Measurements from ENCODE around the gene SLC22A3. TPM values are rescaled to one million over a fixed set of nuclear protein-coding genes. Genes with fewer than 3 reads are reported as not detected.

SLC22A3 gene
- total RNA-seq, 1 experiment from 2014 or later = 0.09 TPM

DNA sequence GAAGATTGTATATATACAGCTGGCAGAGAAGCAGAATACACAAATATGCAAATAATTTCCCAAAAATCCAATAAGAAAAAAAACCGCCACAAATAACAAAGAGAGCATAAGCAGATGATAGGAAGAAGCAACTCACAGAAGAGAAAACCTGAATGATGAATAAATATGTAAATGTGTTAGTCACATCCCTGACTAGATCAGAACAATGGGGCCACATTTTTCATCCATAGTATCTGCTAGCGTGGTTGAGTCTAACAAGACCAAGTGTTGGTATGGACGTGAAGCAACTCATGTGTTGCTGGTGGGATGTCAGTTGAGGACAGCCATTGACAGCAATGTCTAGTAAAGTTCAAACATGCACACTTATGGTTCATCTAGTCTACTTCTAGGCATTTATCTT, 3.9 kb upstream of the SLC22A3 start:
- BruUV-seq (replicated peaks) = no TSS peak
- no peaks in the 10 kb centered on the region for H3K9me3 Mint-ChIP-seq (ENCODE audit: unreplicated experiment)
- no peaks in the 10 kb centered on the region for H3K27me3 Mint-ChIP-seq (ENCODE audit: insufficient read depth, unreplicated experiment)
- DNase-seq (ENCODE audit: unreplicated experiment) = no peak
- TF ChIP-seq CTCF (IDR thresholded peaks at IDR 0.05; ENCODE audit: unreplicated experiment) = no peak
- ChIA-PET POLR2A (no interaction called here), CTCF (no interaction called here)
- no peak overlapping the region for H3K4me3 Mint-ChIP-seq (ENCODE audit: unreplicated experiment)
- intact Hi-C loops (cut with micrococcal nuclease) = no loop called here
- H3K27ac Mint-ChIP-seq (ENCODE audit: low read depth, unreplicated experiment) = no peak overlapping the region
- H3K4me1 Mint-ChIP-seq (ENCODE audit: insufficient read depth, unreplicated experiment) = no peaks in the 10 kb centered on the region
- H3K36me3 Mint-ChIP-seq (ENCODE audit: insufficient read depth, unreplicated experiment) = no peaks in the 10 kb centered on the region

DNA sequence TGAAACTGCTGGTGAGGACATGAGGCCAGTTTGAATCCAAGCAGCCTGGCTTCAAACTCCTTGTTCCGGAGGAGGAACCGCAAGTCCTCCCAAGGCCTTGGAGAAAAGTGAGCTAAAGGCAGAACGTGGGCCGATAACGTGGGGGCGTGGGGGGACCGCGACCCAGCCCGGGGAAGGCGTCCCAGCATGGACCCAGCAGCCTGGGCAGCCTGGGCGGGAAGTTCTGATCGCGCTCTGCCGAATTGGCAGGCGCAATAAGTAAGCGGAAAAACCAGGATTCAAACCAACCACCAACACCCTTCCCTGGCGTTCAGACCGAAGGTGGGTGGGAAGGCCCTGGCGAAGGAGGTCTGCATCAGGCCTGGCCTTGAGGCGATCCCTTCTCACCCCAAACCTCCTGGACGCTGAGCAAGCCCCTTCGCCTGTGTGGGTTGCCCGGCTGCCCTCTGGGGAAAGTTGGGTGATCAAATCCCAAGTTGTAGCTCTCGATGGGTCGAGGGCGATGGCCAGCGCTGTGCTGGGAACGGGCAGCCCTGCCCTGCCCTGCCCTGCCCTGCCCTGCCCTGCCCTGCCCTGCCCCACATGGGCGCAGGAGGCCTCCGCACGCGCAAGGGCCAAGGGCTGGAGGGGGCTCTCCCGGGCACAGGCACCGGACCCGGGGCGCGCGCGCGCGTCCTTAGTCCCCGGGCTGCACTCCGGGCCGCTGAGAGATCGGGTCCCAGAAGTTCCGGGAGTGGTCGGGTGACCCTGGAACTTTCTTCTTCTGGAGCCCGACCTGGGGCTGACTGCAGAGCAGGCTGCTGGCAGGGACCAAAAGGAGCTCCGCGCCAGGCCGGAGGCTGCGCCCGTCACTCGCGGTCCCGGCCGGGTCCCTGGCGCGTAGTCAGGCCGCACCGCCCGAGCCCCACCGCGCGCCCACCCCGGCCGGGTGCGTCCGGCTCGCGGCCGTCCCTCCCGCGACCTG, 637 bp upstream of the SLC22A3 start:
- H3K4me1 Mint-ChIP-seq (ENCODE audit: insufficient read depth, unreplicated experiment) = no peaks in the 10 kb centered on the region
- no peaks in the 10 kb centered on the region for H3K36me3 Mint-ChIP-seq (ENCODE audit: insufficient read depth, unreplicated experiment)
- H3K27me3 Mint-ChIP-seq (ENCODE audit: insufficient read depth, unreplicated experiment) = no peaks in the 10 kb centered on the region
- TF ChIP-seq CTCF (IDR thresholded peaks at IDR 0.05; ENCODE audit: unreplicated experiment) = no peak
- POLR2A ChIA-PET = no interaction called here
- CTCF ChIA-PET = no interaction called here
- BruUV-seq (replicated peaks) = no TSS peak
- H3K27ac Mint-ChIP-seq (ENCODE audit: low read depth, unreplicated experiment) = no peak overlapping the region
- intact Hi-C loops (cut with micrococcal nuclease) = no loop called here
- DNase-seq (ENCODE audit: unreplicated experiment) = no peak
- H3K4me3 Mint-ChIP-seq (ENCODE audit: unreplicated experiment) = peak overlapping the region; percentile 26
- H3K9me3 Mint-ChIP-seq (ENCODE audit: unreplicated experiment) = no peaks in the 10 kb centered on the region

GRCh38 chr6:160349020-160349441, 853 bp downstream of the SLC22A3 start:
- H3K9me3 Mint-ChIP-seq (ENCODE audit: unreplicated experiment) = no peaks in the 10 kb centered on the region
- BruUV-seq (replicated peaks) = no TSS peak
- H3K36me3 Mint-ChIP-seq (ENCODE audit: insufficient read depth, unreplicated experiment) = no peaks in the 10 kb centered on the region
- no peak overlapping the region for H3K4me3 Mint-ChIP-seq (ENCODE audit: unreplicated experiment)
- no peaks in the 10 kb centered on the region for H3K27me3 Mint-ChIP-seq (ENCODE audit: insufficient read depth, unreplicated experiment)
- ChIA-PET POLR2A (no interaction called here), CTCF (no interaction called here)
- DNase-seq (ENCODE audit: unreplicated experiment) = no peak
- TF ChIP-seq CTCF (IDR thresholded peaks at IDR 0.05; ENCODE audit: unreplicated experiment) = no peak
- intact Hi-C loops (cut with micrococcal nuclease) = no loop called here
- no peak overlapping the region for H3K27ac Mint-ChIP-seq (ENCODE audit: low read depth, unreplicated experiment)
- no peaks in the 10 kb centered on the region for H3K4me1 Mint-ChIP-seq (ENCODE audit: insufficient read depth, unreplicated experiment)

DNA sequence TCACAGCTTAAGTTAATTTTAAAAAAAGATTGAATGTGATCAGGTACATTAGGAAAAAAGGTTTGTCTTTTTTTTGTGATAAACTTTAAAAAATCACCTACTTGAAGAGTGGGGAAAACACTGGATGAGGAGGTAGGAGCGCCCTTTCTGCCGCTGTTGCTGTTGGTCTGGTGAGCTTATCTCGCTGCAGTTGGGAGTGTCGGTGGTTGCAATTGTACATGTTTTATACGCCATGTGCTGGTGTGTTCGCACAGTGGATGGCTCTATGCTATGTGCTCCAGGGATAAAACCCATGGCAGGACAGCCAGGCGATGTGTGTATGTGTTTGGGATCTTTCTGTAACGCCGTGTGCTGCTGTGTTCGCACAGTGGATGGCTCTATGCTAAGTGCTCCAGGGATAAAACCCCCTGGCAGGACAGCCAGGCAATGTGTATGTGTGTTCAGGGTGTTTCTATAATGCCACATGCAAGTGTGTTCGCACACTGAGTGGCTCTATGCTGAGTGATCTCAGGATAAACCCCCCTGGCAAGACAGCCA, 1.7 kb downstream of the SLC22A3 start:
- intact Hi-C loops (cut with micrococcal nuclease) = no loop called here
- POLR2A ChIA-PET = no interaction called here
- no peak for TF ChIP-seq CTCF (IDR thresholded peaks at IDR 0.05; ENCODE audit: unreplicated experiment)
- Mint-ChIP-seq H3K9me3 (ENCODE audit: unreplicated experiment) (no peaks in the 10 kb centered on the region), H3K4me3 (ENCODE audit: unreplicated experiment) (no peak overlapping the region), H3K36me3 (ENCODE audit: insufficient read depth, unreplicated experiment) (no peaks in the 10 kb centered on the region), H3K27me3 (ENCODE audit: insufficient read depth, unreplicated experiment) (no peaks in the 10 kb centered on the region), H3K27ac (ENCODE audit: low read depth, unreplicated experiment) (no peak overlapping the region), H3K4me1 (ENCODE audit: insufficient read depth, unreplicated experiment) (no peaks in the 10 kb centered on the region)
- CTCF ChIA-PET = no interaction called here
- no TSS peak for BruUV-seq (replicated peaks)
- no peak for DNase-seq (ENCODE audit: unreplicated experiment)

All from MCF 10A (cell line).